Mesenchymal stem cell (in vitro differentiated cells and primary cell): Measurements from ENCODE around the gene C14orf180.
A peak's percentile ranks its signal among the peaks of the same experiment; 100 is the strongest.

ENCODE experiments used
- DNase-seq: peaks from one replicate; pipeline ENCODE4 v3.0.0-alpha.2; 2013
- H2AFZ ChIP-seq: one replicate; pipeline ENCODE4 v1.6.1; 2013; ENCODE audit warnings: low read depth, mild to moderate bottlenecking, control low read depth, inconsistent platforms, low read length, moderate library complexity
- H2AK5ac ChIP-seq: 2 replicates; pipeline ENCODE4 v1.6.1; 2013; ENCODE audit warnings: low read length, moderate library complexity, mild to moderate bottlenecking, inconsistent platforms; ENCODE audit not compliant: severe bottlenecking
- H2BK120ac ChIP-seq: one replicate; pipeline ENCODE4 v1.6.1; 2013; ENCODE audit warnings: low read depth, mild to moderate bottlenecking, inconsistent platforms, low read length, moderate library complexity
- H2BK12ac ChIP-seq, 2 experiments: one replicate each; pipeline ENCODE4 v1.6.1; 2013; ENCODE audit warnings: inconsistent platforms in 2 of 2, low read length in 2 of 2, mild to moderate bottlenecking in 2 of 2, moderate library complexity in 2 of 2, control low read depth in 1 of 2
- H2BK15ac ChIP-seq: one replicate; pipeline ENCODE4 v1.6.1; 2013; ENCODE audit warnings: mild to moderate bottlenecking, low read depth, inconsistent platforms; ENCODE audit not compliant: poor library complexity, severe bottlenecking
- H2BK5ac ChIP-seq: 2 replicates; pipeline ENCODE4 v1.6.1; 2013; ENCODE audit warnings: low read depth, mild to moderate bottlenecking, low read length, control low read depth, inconsistent platforms; ENCODE audit not compliant: poor library complexity, severe bottlenecking
- H3K14ac ChIP-seq, 2 experiments: one replicate each; pipeline ENCODE4 v1.6.1; 2013; ENCODE audit warnings: inconsistent platforms in 2 of 2, low read length in 2 of 2, control low read depth in 1 of 2, mild to moderate bottlenecking in 1 of 2, moderate library complexity in 1 of 2
- H3K18ac ChIP-seq, 2 experiments: one replicate each; pipeline ENCODE4 v1.6.1; 2013; ENCODE audit warnings: inconsistent platforms in 2 of 2, low read length in 2 of 2, control low read depth in 1 of 2, low read depth in 1 of 2, mild to moderate bottlenecking in 1 of 2
- H3K23ac ChIP-seq, 2 experiments: one replicate each; pipeline ENCODE4 v1.6.1; 2013; ENCODE audit warnings: inconsistent platforms in 2 of 2, low read length in 2 of 2, mild to moderate bottlenecking in 2 of 2, moderate library complexity in 2 of 2, control low read depth in 1 of 2
- H3K27ac ChIP-seq: 2 replicates; pipeline ENCODE4 v1.5.1; 2013; ENCODE audit warnings: mild to moderate bottlenecking, moderate library complexity, low read length, control low read depth, inconsistent platforms; ENCODE audit not compliant: poor library complexity, severe bottlenecking
- H3K27me3 ChIP-seq, 2 experiments: 2 replicates each; pipeline versions ENCODE4 v1.6.1 to v1.7.0; 2013; ENCODE audit warnings: low read length in 2 of 2, mild to moderate bottlenecking in 2 of 2, moderate library complexity in 2 of 2, control low read depth in 1 of 2, inconsistent platforms in 1 of 2; ENCODE audit not compliant: control insufficient read depth in 1 of 2, insufficient read depth in 1 of 2
- H3K36me3 ChIP-seq, 2 experiments: 2 replicates each; pipeline versions ENCODE4 v1.6.1 to v1.7.0; 2013; ENCODE audit warnings: low read length in 2 of 2, control low read depth in 1 of 2, inconsistent platforms in 1 of 2, low read depth in 1 of 2, mild to moderate bottlenecking in 1 of 2; ENCODE audit not compliant: insufficient read depth in 2 of 2, control insufficient read depth in 1 of 2
- H3K4ac ChIP-seq, 2 experiments: one replicate each; pipeline ENCODE4 v1.6.1; 2013; ENCODE audit warnings: inconsistent platforms in 2 of 2, low read length in 2 of 2, mild to moderate bottlenecking in 2 of 2, moderate library complexity in 2 of 2, control low read depth in 1 of 2, low read depth in 1 of 2
- H3K4me1 ChIP-seq: 2 replicates; pipeline ENCODE4 v1.6.1; 2013; ENCODE audit warnings: low read depth, low read length, control low read depth; ENCODE audit not compliant: control insufficient read depth, insufficient read depth
- H3K4me2 ChIP-seq: 2 replicates; pipeline ENCODE4 v1.6.1; 2013; ENCODE audit warnings: low read length, mild to moderate bottlenecking, inconsistent platforms; ENCODE audit not compliant: poor library complexity, severe bottlenecking
- H3K4me3 ChIP-seq, 2 experiments: 2 replicates each; pipeline versions ENCODE4 v1.5.1 to v1.7.0; 2013; ENCODE audit warnings: low read length in 2 of 2, mild to moderate bottlenecking in 2 of 2, control low read depth in 1 of 2, low read depth in 1 of 2; ENCODE audit not compliant: insufficient read depth in 1 of 2
- H3K79me1 ChIP-seq: replicated peaks from 2 replicates; pipeline ENCODE4 v1.6.1; 2013; ENCODE audit warnings: mild to moderate bottlenecking, control low read depth, low read length, inconsistent platforms; ENCODE audit not compliant: poor library complexity, severe bottlenecking
- H3K9ac ChIP-seq: 2 replicates; pipeline ENCODE4 v1.7.0; 2013; ENCODE audit warnings: mild to moderate bottlenecking, low read length, moderate library complexity
- H3K9me3 ChIP-seq: 2 replicates; pipeline ENCODE4 v1.7.0; 2013; ENCODE audit warnings: mild to moderate bottlenecking, low read length; ENCODE audit not compliant: control insufficient read depth
- H4K8ac ChIP-seq: one replicate; pipeline ENCODE4 v1.6.1; 2013; ENCODE audit warnings: inconsistent platforms, mild to moderate bottlenecking, low read length, moderate library complexity
- H4K91ac ChIP-seq: one replicate; pipeline ENCODE4 v1.6.1; 2013; ENCODE audit warnings: mild to moderate bottlenecking, low read length, inconsistent platforms
- WGBS: methylation state at CpG from one replicate; pipeline ENCODE4 v1.1.7; 2013; ENCODE audit warnings: mixed read lengths; 5-methylcytosine and 5-hydroxymethylcytosine counted together

C14orf180 gene

GRCh38 chr14:104603711-104604401, 24.3 kb downstream of the C14orf180 start:
- H3K23ac ChIP-seq, result no peak overlapping the region
- H3K79me1 ChIP-seq, result no peaks in the 10 kb centered on the region
- no peak overlapping the region for H2AFZ ChIP-seq
- H3K4me2 ChIP-seq, result no peak overlapping the region
- no peak overlapping the region for H2BK12ac ChIP-seq
- 55% methylated on average over 31 of the region's 32 CpGs for WGBS
- H3K9ac ChIP-seq, result no peak overlapping the region
- H3K4me1 ChIP-seq, result peaks cover 5% of the 10 kb centered on the region
- H2BK120ac ChIP-seq, result no peak overlapping the region
- no peak overlapping the region for H3K18ac ChIP-seq
- H4K8ac ChIP-seq, result no peak overlapping the region
- H3K9me3 ChIP-seq, result no peaks in the 10 kb centered on the region
- H3K14ac ChIP-seq, result no peak overlapping the region
- H2AK5ac ChIP-seq, result no peak overlapping the region
- no peak overlapping the region for H3K4me3 ChIP-seq
- H3K27me3 ChIP-seq, result peaks cover 53 to 61% of the 10 kb centered on the region in 2 experiments
- H2BK15ac ChIP-seq, result no peak overlapping the region
- H3K36me3 ChIP-seq, result no peaks in the 10 kb centered on the region
- DNase-seq, result no peak
- no peak overlapping the region for H3K27ac ChIP-seq
- H2BK5ac ChIP-seq, result no peak overlapping the region
- no peak overlapping the region for H3K4ac ChIP-seq
- H4K91ac ChIP-seq, result no peak overlapping the region

- WGBS, result 11% methylated on average over 77 of the region's 91 CpGs
- H2BK12ac ChIP-seq, result no peak within 1 kb of the TSS
Observed at GRCh38 chr14:104604458-104605449, 25.2 kb downstream of the C14orf180 start, which contains the start of gene TMEM179. Gene TMEM179 (minus strand): TSS chr14:104604772. CDS start chr14:104604741, 31 bp downstream.

DNA sequence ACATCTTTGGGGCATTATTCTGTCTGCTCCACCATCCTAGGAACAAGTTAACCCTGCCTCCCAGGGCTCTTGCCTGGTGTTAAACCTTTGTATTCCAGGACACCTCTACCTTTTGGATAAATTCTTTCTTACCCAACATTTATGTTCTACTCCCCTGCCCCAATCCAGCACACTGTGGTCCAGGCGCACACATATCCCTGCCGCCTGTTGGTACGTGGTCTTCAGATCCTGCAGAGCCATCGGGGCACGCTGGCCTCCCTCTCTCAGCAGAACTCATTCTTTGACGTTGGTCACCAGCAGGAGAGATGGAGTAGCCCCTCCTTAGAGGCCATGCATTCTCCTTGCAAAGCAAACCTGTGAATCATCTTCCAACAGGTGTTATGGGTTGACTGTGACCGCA, 30.1 kb downstream of the C14orf180 start:
- H3K18ac ChIP-seq, result no peak overlapping the region
- peaks cover 1% of the 10 kb centered on the region for H3K4me1 ChIP-seq
- H2BK12ac ChIP-seq, result no peak overlapping the region
- H3K9me3 ChIP-seq, result no peaks in the 10 kb centered on the region
- H3K27me3 ChIP-seq, result peaks cover 20 to 44% of the 10 kb centered on the region in 2 experiments
- no peak overlapping the region for H2AK5ac ChIP-seq
- no peak overlapping the region for H3K23ac ChIP-seq
- no peak overlapping the region for H4K91ac ChIP-seq
- no peak overlapping the region for H2AFZ ChIP-seq
- WGBS, result 74% methylated on average over 7 of the region's 7 CpGs
- no peak overlapping the region for H3K4ac ChIP-seq
- peak overlapping the region in 1 of 2 experiments; percentile 30 for H3K14ac ChIP-seq
- H3K79me1 ChIP-seq, result no peaks in the 10 kb centered on the region
- no peak overlapping the region for H3K4me3 ChIP-seq
- DNase-seq, result no peak
- H3K27ac ChIP-seq, result no peak overlapping the region
- no peak overlapping the region for H2BK15ac ChIP-seq
- H2BK120ac ChIP-seq, result no peak overlapping the region
- no peak overlapping the region for H3K9ac ChIP-seq
- no peaks in the 10 kb centered on the region for H3K36me3 ChIP-seq
- no peak overlapping the region for H2BK5ac ChIP-seq
- H3K4me2 ChIP-seq, result no peak overlapping the region
- no peak overlapping the region for H4K8ac ChIP-seq

More at GRCh38 chr14:104604458-104605449, 25.2 kb downstream of the C14orf180 start, which contains the start of gene TMEM179:
- no peaks in the 10 kb centered on the region for H3K9me3 ChIP-seq
- H3K4ac ChIP-seq, result no peak within 1 kb of the TSS
- H2BK5ac ChIP-seq, result no peak within 1 kb of the TSS
- no peak within 1 kb of the TSS for H3K14ac ChIP-seq
- H3K4me1 ChIP-seq, result peaks cover 5% of the 10 kb centered on the region
- peaks cover 53 to 69% of the 10 kb centered on the region in 2 experiments for H3K27me3 ChIP-seq
- no peaks in the 10 kb centered on the region for H3K36me3 ChIP-seq
- no peaks in the 10 kb centered on the region for H3K79me1 ChIP-seq
- H3K27ac ChIP-seq, result no peak within 1 kb of the TSS
- no peak within 1 kb of the TSS for H2BK15ac ChIP-seq
- no peak within 1 kb of the TSS for H3K23ac ChIP-seq
- no peak within 1 kb of the TSS for H3K9ac ChIP-seq
- H4K8ac ChIP-seq, result no peak within 1 kb of the TSS
- no peak within 1 kb of the TSS for H4K91ac ChIP-seq
- H2AFZ ChIP-seq, result no peak within 1 kb of the TSS
- peak; percentile 9 for DNase-seq
- peak within 1 kb of the TSS; percentile 27 for H3K4me2 ChIP-seq
- H3K4me3 ChIP-seq, result no peak within 1 kb of the TSS
- H3K18ac ChIP-seq, result no peak within 1 kb of the TSS
- H2BK120ac ChIP-seq, result no peak within 1 kb of the TSS
- H2AK5ac ChIP-seq, result no peak within 1 kb of the TSS
